BLaER1 (cell line): ENCODE measurements around the gene RHCG.

Experiments
- H3K27ac ChIP-seq: shearing (Covaris generic); formaldehyde crosslinking; 2 replicates; pipeline ENCODE4 v1.8.1; 2022
- H3K27me3 ChIP-seq: shearing (Covaris generic); formaldehyde crosslinking; 2 replicates; pipeline ENCODE4 v1.8.1; 2022
- H3K36me3 ChIP-seq: shearing (Covaris generic); formaldehyde crosslinking; 2 replicates; pipeline ENCODE4 v1.8.1; 2022
- H3K4me1 ChIP-seq: shearing (Covaris generic); formaldehyde crosslinking; 2 replicates; pipeline ENCODE4 v1.8.1; 2022
- H3K4me2 ChIP-seq: shearing (Covaris generic); formaldehyde crosslinking; 2 replicates; pipeline ENCODE4 v1.8.1; 2022
- H3K4me3 ChIP-seq: shearing (Covaris generic); formaldehyde crosslinking; 2 replicates; pipeline ENCODE4 v1.8.1; 2022
- H3K9ac ChIP-seq: shearing (Covaris generic); formaldehyde crosslinking; 2 replicates; pipeline ENCODE4 v1.8.1; 2022
- H3K9me3 ChIP-seq: shearing (Covaris generic); formaldehyde crosslinking; 2 replicates; pipeline ENCODE4 v1.8.1; 2022
- H4K20me1 ChIP-seq: shearing (Covaris generic); formaldehyde crosslinking; 2 replicates; pipeline ENCODE4 v1.8.1; 2022
- Cebpa-rat ChIP-seq: shearing (Covaris generic); IDR thresholded peaks from 2 replicates; pipeline ENCODE4 v1.8.1; 2022

RHCG gene

DNA sequence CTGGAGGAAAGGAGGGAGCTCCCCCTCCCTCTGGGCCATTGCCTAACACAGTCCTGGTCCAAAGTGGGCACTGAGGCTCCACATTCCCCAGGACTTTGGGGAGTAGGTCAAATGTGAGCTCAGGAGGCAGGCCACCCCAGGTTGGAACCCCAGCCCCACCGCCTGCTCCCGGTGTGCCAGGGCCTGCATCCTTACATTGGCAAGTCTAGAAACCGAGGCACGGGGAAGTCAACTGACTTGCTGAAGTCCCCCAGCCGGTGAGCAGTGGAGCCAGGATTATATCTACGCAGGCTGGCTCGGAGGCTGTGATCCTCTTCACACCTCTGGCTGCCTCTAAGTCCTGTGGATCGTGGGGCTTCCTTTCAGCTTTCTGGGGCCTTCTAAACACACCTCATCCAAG lies 48.7 kb downstream of the RHCG start:
- Histone ChIP-seq H4K20me1 (no peaks in the 10 kb centered on the region), H3K27me3 (0 out of 2 replicates have a peak, but pooled peaks cover 6% of the 10 kb centered on the region), H3K9ac (no peak overlapping the region), H3K4me1 (peaks cover 32% of the 10 kb centered on the region), H3K36me3 (no peaks in the 10 kb centered on the region), H3K4me2 (no peak overlapping the region), H3K9me3 (no peaks in the 10 kb centered on the region), H3K27ac (no peak overlapping the region), H3K4me3 (no peak overlapping the region)
- TF ChIP-seq Cebpa-rat: no peak

DNA sequence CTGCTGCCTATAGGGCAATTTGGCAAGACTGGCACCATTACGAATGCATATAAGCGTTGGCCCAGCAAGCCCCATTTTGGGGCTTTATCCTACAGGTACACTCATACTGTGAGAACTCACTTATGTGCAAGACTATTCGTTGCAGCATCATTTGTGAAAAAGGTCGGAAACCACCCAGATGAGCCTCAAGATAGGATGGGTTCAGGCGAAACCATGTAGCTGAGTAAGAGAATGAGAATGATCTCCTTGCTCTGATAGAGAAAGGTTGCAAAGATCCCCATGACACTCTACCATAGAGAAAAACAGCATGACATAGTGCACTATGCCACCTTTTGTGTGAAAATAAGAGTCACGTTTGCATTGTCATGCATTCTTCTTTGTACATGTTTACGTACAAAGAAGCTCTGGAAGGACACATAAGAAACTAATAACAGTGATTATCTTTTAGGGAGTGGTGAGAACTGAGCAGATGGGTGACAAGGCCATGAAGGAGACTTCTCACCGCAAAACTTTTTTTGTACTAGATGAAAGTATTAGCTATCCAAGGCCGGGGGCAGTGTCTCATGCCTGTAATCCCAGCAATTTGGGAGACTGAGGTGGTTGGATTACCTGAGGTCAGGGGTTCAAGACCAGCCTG lies 50.0 kb downstream of the RHCG start:
- H3K4me1 ChIP-seq: peaks cover 39% of the 10 kb centered on the region
- no peaks in the 10 kb centered on the region for H4K20me1 ChIP-seq
- no peak overlapping the region for H3K4me3 ChIP-seq
- no peak overlapping the region for H3K4me2 ChIP-seq
- H3K27ac ChIP-seq: no peak overlapping the region
- no peaks in the 10 kb centered on the region for H3K9me3 ChIP-seq
- H3K36me3 ChIP-seq: no peaks in the 10 kb centered on the region
- TF ChIP-seq Cebpa-rat: no peak
- 0 out of 2 replicates have a peak, but pooled peaks cover 6% of the 10 kb centered on the region for H3K27me3 ChIP-seq
- no peak overlapping the region for H3K9ac ChIP-seq

DNA sequence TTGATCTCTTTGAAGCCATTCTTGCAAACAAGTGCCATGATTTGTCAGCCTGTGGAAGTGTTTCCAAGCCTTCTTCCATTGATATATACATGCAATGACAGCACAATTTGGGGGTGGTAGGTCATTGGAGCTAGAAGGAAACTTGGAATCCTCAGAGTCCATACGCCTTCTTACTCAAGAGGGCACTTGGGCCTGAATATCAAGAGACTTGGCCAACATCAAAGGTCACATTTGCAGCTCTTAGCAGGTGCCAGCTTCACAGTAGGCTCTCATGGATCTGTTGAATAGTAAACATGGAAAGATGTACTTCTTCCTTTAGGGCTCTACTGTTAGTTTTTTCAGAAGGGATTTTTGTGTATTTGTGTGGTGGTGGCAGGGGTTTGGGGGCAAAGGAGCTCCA lies 50.9 kb downstream of the RHCG start:
- Histone ChIP-seq H3K9ac (no peak overlapping the region), H3K4me3 (no peak overlapping the region), H3K4me1 (peaks cover 47% of the 10 kb centered on the region), H3K9me3 (no peaks in the 10 kb centered on the region), H3K27ac (no peak overlapping the region), H4K20me1 (no peaks in the 10 kb centered on the region), H3K36me3 (no peaks in the 10 kb centered on the region), H3K4me2 (no peak overlapping the region), H3K27me3 (0 out of 2 replicates have a peak, but pooled peaks cover 5% of the 10 kb centered on the region)
- no peak for TF ChIP-seq Cebpa-rat

DNA sequence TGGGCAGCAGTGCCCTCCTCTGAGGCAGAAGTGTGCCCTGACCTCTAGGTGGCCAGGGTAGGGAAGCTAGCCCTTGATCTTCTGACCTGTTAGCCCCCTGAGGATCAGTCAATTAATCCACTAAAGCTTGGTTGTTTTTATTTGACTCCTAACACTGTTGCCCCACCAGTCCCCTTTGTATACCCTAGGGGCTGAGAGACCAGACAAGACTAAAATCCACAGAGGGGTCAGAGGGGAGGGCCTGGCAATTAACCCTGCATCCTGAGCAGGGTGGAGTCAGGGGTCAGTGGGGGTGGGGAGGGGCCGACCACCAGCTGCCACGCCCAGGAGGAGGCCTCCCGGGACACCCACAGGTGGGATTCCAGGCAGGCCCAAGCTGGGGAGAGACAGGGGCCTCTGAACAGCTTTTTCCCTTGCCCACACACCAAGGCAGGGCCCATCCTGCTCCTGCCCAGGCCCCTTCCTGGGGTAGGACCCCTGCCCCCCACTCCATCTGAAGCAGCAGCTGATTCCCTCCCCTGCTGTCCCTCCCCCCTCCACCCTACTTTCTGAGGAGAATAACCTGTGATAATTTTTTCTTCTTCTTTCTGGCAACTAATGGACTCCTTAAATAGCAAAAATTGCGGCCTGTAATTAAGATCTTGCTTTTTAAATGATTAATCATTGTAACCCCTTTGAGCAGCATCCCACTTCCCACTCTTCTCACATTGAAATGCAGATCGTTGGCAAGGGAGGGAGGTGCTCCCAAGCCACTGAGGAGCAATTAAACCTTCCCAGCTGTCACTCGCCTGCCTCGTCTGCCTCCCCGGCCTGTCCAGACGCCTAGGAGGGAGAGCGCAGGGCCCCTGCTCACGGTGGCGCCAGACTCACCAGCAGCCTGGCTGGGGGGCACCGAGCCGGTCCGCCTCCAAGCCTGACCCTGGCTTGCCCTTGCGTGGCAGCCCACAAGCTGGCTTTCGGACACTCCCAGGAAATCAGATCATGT lies 51.9 kb downstream of the RHCG start:
- H3K4me1 ChIP-seq: peaks cover 51% of the 10 kb centered on the region

DNA sequence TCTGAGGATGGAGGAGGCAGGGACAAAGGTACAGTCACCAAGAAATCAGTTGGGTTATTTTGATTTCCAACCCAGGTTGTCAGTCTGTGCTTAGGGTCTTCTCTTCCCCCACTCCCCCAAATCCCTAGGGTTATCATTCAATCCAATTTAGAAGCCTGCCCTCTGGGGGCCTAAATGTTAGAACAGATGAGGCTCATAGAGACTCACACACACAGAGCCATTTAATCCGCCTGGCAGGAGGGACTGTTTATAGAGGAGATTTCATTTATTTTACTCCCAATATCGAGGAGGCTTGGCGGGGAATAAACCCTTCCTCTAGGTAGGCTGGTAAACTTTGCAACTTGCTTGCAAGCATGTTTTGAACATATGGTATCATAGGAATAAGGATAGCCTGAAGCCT lies 52.8 kb downstream of the RHCG start:
- H3K4me3 ChIP-seq: no peak overlapping the region
- no peaks in the 10 kb centered on the region for H4K20me1 ChIP-seq
- no peaks in the 10 kb centered on the region for H3K9me3 ChIP-seq
- peaks cover 51% of the 10 kb centered on the region for H3K4me1 ChIP-seq
- H3K4me2 ChIP-seq: peak overlapping the region; percentile 87
- peak overlapping the region; percentile 7; the same call in 1 of the 2 replicates for H3K9ac ChIP-seq
- no peaks in the 10 kb centered on the region for H3K36me3 ChIP-seq
- H3K27me3 ChIP-seq: no peaks in the 10 kb centered on the region
- H3K27ac ChIP-seq: 0 out of 2 replicates have a peak overlapping the region, but pooled peaks have one; percentile 45
- TF ChIP-seq Cebpa-rat: no peak

More for the DNA sequence above, 51.9 kb downstream of the RHCG start:
- Histone ChIP-seq H3K9ac (peak overlapping the region; percentile 7), H3K4me3 (no peak overlapping the region), H3K27me3 (no peaks in the 10 kb centered on the region), H3K36me3 (no peaks in the 10 kb centered on the region), H3K27ac (0 out of 2 replicates have a peak overlapping the region, but pooled peaks have one; percentile 45), H3K4me2 (peak overlapping the region; percentile 87), H3K9me3 (no peaks in the 10 kb centered on the region), H4K20me1 (no peaks in the 10 kb centered on the region)
- no peak for TF ChIP-seq Cebpa-rat

DNA sequence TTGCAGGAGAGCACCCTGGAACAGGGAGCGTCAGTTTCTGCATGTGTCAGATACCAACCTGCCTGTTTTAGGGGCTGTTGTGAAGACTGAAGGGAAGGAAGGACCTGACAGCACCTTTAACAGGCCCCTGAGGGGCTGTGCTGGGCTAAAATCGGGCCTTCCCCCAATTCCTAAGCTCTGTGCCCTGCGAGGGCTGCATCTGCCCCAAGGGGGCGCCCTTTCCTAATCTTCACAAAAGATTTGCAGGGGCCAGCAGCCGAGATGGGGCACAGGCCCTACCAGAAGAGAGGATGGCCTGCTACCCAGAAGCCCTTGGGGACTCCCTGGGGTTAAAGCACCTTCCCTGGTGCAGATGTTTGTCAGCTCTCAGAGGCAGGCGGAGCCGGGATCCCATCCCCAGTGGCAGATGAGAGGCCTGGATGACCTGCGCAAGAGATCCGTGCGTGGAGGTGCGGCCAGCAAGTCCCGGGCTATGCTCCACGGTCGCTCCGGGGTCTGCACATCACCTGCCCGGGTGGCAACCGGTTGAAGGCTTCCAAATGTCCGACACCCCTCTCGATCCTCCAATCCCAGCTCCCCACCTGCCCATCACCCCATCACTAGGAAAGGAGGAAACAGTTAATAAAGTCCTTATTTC lies 53.6 kb downstream of the RHCG start:
- Histone ChIP-seq H3K4me2 (peak overlapping the region; percentile 87), H3K4me1 (peaks cover 51% of the 10 kb centered on the region), H3K9ac (peak overlapping the region; percentile 52), H3K27me3 (no peaks in the 10 kb centered on the region), H3K27ac (peak overlapping the region; percentile 77), H3K4me3 (0 out of 2 replicates have a peak overlapping the region, but pooled peaks have one; percentile 4), H3K9me3 (no peaks in the 10 kb centered on the region), H4K20me1 (no peaks in the 10 kb centered on the region), H3K36me3 (no peaks in the 10 kb centered on the region)
- no peak for TF ChIP-seq Cebpa-rat

DNA sequence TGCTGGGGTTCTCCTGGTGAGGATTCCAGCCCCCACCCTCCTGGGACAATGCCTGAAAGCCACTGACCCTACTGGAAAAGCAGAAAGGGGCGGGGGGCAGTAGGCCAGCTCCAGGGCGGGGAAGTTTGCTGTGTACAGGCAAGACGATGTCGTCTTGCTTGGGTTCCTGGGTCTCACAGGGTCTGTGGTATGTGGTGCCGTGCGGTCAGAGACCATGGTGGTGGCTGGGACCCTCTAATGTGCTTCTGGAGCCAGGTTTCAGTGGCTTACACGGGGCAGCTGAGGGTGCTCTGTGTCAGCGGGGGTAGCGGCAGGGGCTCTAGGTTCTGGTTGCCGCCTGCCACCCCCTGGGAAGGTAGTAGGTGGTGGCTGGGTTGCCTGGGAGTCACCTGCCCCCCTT lies 54.2 kb downstream of the RHCG start:
- Histone ChIP-seq H3K9ac (peak overlapping the region; percentile 52), H3K27me3 (no peaks in the 10 kb centered on the region), H3K4me3 (0 out of 2 replicates have a peak overlapping the region, but pooled peaks have one; percentile 4), H3K36me3 (no peaks in the 10 kb centered on the region), H3K4me1 (peaks cover 51% of the 10 kb centered on the region), H3K9me3 (no peaks in the 10 kb centered on the region), H4K20me1 (no peaks in the 10 kb centered on the region), H3K4me2 (peak overlapping the region; percentile 87), H3K27ac (peak overlapping the region; percentile 77)
- no peak for TF ChIP-seq Cebpa-rat

DNA sequence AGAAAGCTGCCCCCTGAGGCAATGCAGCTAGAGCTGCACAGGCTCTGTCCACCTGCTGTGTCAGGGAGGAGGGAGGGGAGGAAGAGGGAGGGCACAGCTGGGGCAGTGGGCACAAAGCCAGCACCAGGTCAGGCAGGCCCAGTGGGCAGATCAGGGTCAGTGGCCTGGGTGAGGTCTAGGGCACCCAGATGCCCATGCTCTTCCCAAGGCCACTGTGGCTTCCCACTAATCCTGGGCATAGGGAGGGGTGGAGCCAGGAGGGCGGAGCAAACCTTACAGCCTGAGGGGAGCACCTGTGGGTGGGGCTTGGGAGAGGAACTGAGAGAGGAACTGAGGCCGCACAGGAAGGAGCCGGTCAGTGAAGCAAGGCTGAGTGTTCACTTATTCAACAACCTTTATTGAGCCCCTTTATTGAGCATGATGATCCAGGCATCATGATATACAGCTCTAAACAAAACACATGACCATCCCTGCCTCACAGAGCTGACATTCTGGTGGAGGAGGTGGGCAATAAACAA lies 55.0 kb downstream of the RHCG start:
- Histone ChIP-seq H3K4me3 (no peak overlapping the region), H3K36me3 (no peaks in the 10 kb centered on the region), H3K27me3 (no peaks in the 10 kb centered on the region), H4K20me1 (no peaks in the 10 kb centered on the region), H3K9ac (peak overlapping the region; percentile 52; the same call in 1 of the 2 replicates), H3K4me2 (peak overlapping the region; percentile 87), H3K4me1 (peaks cover 51% of the 10 kb centered on the region), H3K9me3 (no peaks in the 10 kb centered on the region), H3K27ac (peak overlapping the region; percentile 77)
- no peak for TF ChIP-seq Cebpa-rat

DNA sequence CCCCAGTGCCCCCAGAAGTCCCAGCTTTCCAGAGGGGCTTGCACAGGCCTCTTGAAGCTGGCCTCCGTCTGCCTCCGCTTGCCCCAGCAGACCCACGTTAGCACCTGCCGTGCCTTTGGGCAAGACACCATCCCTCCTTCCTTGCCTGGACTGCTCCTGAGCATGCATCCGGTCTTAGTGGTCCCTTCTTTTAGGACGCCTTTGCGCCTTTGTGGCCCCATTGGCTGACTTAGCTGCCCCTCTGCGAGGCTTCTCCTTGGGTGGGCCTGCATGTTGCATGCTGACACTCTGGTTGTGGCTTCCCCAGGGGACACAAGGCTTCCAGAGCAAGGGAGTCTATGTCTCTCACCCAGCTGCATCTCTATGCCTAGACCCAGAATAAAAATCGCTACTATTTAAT lies 56.6 kb downstream of the RHCG start:
- Histone ChIP-seq H3K27ac (no peak overlapping the region), H4K20me1 (no peaks in the 10 kb centered on the region), H3K36me3 (no peaks in the 10 kb centered on the region), H3K27me3 (no peaks in the 10 kb centered on the region), H3K9ac (no peak overlapping the region), H3K4me1 (peaks cover 46% of the 10 kb centered on the region), H3K4me3 (no peak overlapping the region), H3K9me3 (no peaks in the 10 kb centered on the region), H3K4me2 (no peak overlapping the region)
- no peak for TF ChIP-seq Cebpa-rat
